GM23338 (cell line): ENCODE data around the gene SMIM45.

ENCODE experiments used
- ATAC-seq: fragments of 200-7000 bp; cut with Tn5 transposase; 3 replicates; pipeline ENCODE4 v1.9.1; 2020
- DNase-seq: peaks from one replicate; pipeline ENCODE4 v3.0.0-alpha.2; 2015; ENCODE audit warnings: low spot score
- H2AFZ ChIP-seq: fragments of 200-600 bp; sonication (generic); 2 replicates; pipeline ENCODE4 v1.8.0; 2016; ENCODE audit warnings: antibody characterized with exemption, mild to moderate bottlenecking, moderate library complexity
- H3F3A ChIP-seq: fragments of 200-600 bp; sonication (generic); replicated peaks from 2 replicates; pipeline ENCODE4 v1.8.0; 2017; ENCODE audit warnings: antibody characterized with exemption, mixed run types, low read depth
- H3K27ac ChIP-seq: fragments of 200-600 bp; sonication (generic); 2 replicates; pipeline ENCODE4 v1.6.1; 2016; ENCODE audit warnings: low read depth
- H3K27me3 ChIP-seq: fragments of 200-600 bp; sonication (generic); 2 replicates; pipeline ENCODE4 v1.8.0; 2016; ENCODE audit warnings: mild to moderate bottlenecking, mixed run types, moderate library complexity; ENCODE audit not compliant: insufficient read depth
- H3K36me3 ChIP-seq: fragments of 200-600 bp; sonication (generic); 2 replicates; pipeline ENCODE4 v1.8.0; 2016; ENCODE audit warnings: mild to moderate bottlenecking; ENCODE audit not compliant: insufficient read depth
- H3K4me1 ChIP-seq: fragments of 200-600 bp; sonication (generic); 2 replicates; pipeline ENCODE4 v1.8.0; 2016; ENCODE audit warnings: mild to moderate bottlenecking, moderate library complexity; ENCODE audit not compliant: insufficient read depth
- H3K4me2 ChIP-seq: fragments of 200-600 bp; sonication (generic); 2 replicates; pipeline ENCODE4 v1.7.1; 2017; ENCODE audit warnings: mixed run types
- H3K4me3 ChIP-seq: fragments of 200-600 bp; sonication (generic); 2 replicates; pipeline ENCODE4 v1.6.1; 2016; ENCODE audit warnings: mixed run types
- H3K79me2 ChIP-seq: fragments of 200-600 bp; sonication (generic); replicated peaks from 2 replicates; pipeline ENCODE4 v1.8.0; 2017; ENCODE audit warnings: mild to moderate bottlenecking; ENCODE audit not compliant: insufficient read depth
- H3K9me2 ChIP-seq: fragments of 200-600 bp; sonication (generic); 2 replicates; pipeline ENCODE4 v1.8.0; 2017; ENCODE audit not compliant: insufficient read depth
- H4K20me1 ChIP-seq: fragments of 200-600 bp; sonication (generic); replicated peaks from 2 replicates; pipeline ENCODE4 v1.8.0; 2017; ENCODE audit warnings: mild to moderate bottlenecking; ENCODE audit not compliant: insufficient read depth
- H3K27ac Mint-ChIP-seq: 2 replicates; pipeline ENCODE4 v1.8.0; 2020; ENCODE audit warnings: inconsistent platforms, mild to moderate bottlenecking, moderate library complexity, mixed read lengths
- H3K27me3 Mint-ChIP-seq: 3 replicates; pipeline ENCODE4 v1.8.0; 2022; ENCODE audit warnings: low read depth, mild to moderate bottlenecking, moderate library complexity, mixed read lengths, inconsistent platforms; ENCODE audit not compliant: insufficient read depth, poor library complexity
- H3K36me3 Mint-ChIP-seq: 3 replicates; pipeline ENCODE4 v1.8.0; 2021; ENCODE audit warnings: low read depth, mild to moderate bottlenecking, inconsistent platforms, moderate library complexity, mixed read lengths
- H3K4me1 Mint-ChIP-seq: 3 replicates; pipeline ENCODE4 v1.8.0; 2020; ENCODE audit warnings: mild to moderate bottlenecking, inconsistent platforms, mixed read lengths
- H3K4me3 Mint-ChIP-seq: 3 replicates; pipeline ENCODE4 v1.8.0; 2021; ENCODE audit warnings: moderate library complexity, mild to moderate bottlenecking, inconsistent platforms, mixed read lengths
- H3K9me3 Mint-ChIP-seq: 3 replicates; pipeline ENCODE4 v1.8.0; 2020; ENCODE audit warnings: moderate library complexity, mild to moderate bottlenecking, inconsistent platforms, mixed read lengths
- EZH2 ChIP-seq: fragments of 200-600 bp; sonication (generic); IDR thresholded peaks from one replicate; pipeline ENCODE4 v1.8.0; 2017; ENCODE audit warnings: antibody characterized with exemption, mild to moderate bottlenecking, low read depth; ENCODE audit not compliant: unreplicated experiment
- EZH2phosphoT487 ChIP-seq: fragments of 200-600 bp; sonication (generic); IDR thresholded peaks from one replicate; pipeline ENCODE4 v1.8.1; 2018; ENCODE audit warnings: antibody characterized with exemption; ENCODE audit not compliant: unreplicated experiment
- ZNF114 ChIP-seq: fragments of 250-450 bp; sonication (Bioruptor Pico); IDR thresholded peaks from 2 replicates; pipeline ENCODE4 v1.5.0; 2020; ENCODE audit warnings: mild to moderate bottlenecking, moderate library complexity
- TF ChIP-seq, protein P1 (sequence below): IDR thresholded peaks from one replicate; pipeline ENCODE4 v1.6.1; 2018; ENCODE audit warnings: antibody characterized with exemption; ENCODE audit not compliant: unreplicated experiment

The SMIM45 gene

DNA sequence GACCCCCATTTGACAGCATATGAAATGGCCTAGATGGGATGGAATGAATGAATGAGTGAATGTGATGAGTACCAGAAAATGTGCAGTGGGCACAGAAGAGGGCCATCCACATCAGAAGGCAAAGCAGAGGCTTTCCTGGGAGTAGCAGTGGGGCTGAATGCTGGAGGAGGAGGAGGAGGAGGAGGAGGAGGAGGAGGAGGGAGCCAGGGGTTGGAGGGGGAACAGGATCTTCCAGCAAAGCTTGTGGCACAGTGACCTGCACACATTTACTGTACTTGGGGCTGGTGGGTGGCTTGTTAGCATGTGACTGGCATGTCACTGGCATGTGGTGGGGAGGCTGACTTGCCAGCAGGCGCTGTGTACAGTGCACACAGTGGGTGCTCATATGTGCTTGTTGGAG lies 26.8 kb downstream of the SMIM45 start:
- Histone ChIP-seq H3K27me3 (peaks cover 34% of the 10 kb centered on the region), H3K36me3 (no peaks in the 10 kb centered on the region), H3K4me1 (peaks cover 15% of the 10 kb centered on the region), H3K27ac (no peak overlapping the region), H3K79me2 (no peaks in the 10 kb centered on the region), H4K20me1 (no peaks in the 10 kb centered on the region; the same call in 1 of the 2 replicates), H3K4me3 (no peak overlapping the region), H3K4me2 (no peak overlapping the region; the same call in 1 of the 2 replicates), H3K9me2 (no peaks in the 10 kb centered on the region), H2AFZ (no peak overlapping the region), H3F3A (0 out of 2 replicates have a peak, but pooled peaks cover 4% of the 10 kb centered on the region)
- Mint-ChIP-seq H3K27ac (no peak overlapping the region), H3K36me3 (peaks cover 2% of the 10 kb centered on the region; the same call in 1 of the 3 replicates), H3K9me3 (no peaks in the 10 kb centered on the region), H3K4me3 (no peak overlapping the region), H3K27me3 (peaks cover 30% of the 10 kb centered on the region), H3K4me1 (peaks cover 17% of the 10 kb centered on the region)
- DNase-seq (no peak), ATAC-seq (no peak)
- TF ChIP-seq, protein P1, sequence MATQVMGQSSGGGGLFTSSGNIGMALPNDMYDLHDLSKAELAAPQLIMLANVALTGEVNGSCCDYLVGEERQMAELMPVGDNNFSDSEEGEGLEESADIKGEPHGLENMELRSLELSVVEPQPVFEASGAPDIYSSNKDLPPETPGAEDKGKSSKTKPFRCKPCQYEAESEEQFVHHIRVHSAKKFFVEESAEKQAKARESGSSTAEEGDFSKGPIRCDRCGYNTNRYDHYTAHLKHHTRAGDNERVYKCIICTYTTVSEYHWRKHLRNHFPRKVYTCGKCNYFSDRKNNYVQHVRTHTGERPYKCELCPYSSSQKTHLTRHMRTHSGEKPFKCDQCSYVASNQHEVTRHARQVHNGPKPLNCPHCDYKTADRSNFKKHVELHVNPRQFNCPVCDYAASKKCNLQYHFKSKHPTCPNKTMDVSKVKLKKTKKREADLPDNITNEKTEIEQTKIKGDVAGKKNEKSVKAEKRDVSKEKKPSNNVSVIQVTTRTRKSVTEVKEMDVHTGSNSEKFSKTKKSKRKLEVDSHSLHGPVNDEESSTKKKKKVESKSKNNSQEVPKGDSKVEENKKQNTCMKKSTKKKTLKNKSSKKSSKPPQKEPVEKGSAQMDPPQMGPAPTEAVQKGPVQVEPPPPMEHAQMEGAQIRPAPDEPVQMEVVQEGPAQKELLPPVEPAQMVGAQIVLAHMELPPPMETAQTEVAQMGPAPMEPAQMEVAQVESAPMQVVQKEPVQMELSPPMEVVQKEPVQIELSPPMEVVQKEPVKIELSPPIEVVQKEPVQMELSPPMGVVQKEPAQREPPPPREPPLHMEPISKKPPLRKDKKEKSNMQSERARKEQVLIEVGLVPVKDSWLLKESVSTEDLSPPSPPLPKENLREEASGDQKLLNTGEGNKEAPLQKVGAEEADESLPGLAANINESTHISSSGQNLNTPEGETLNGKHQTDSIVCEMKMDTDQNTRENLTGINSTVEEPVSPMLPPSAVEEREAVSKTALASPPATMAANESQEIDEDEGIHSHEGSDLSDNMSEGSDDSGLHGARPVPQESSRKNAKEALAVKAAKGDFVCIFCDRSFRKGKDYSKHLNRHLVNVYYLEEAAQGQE, result no peak
- TF ChIP-seq EZH2phosphoT487, result no peak

DNA sequence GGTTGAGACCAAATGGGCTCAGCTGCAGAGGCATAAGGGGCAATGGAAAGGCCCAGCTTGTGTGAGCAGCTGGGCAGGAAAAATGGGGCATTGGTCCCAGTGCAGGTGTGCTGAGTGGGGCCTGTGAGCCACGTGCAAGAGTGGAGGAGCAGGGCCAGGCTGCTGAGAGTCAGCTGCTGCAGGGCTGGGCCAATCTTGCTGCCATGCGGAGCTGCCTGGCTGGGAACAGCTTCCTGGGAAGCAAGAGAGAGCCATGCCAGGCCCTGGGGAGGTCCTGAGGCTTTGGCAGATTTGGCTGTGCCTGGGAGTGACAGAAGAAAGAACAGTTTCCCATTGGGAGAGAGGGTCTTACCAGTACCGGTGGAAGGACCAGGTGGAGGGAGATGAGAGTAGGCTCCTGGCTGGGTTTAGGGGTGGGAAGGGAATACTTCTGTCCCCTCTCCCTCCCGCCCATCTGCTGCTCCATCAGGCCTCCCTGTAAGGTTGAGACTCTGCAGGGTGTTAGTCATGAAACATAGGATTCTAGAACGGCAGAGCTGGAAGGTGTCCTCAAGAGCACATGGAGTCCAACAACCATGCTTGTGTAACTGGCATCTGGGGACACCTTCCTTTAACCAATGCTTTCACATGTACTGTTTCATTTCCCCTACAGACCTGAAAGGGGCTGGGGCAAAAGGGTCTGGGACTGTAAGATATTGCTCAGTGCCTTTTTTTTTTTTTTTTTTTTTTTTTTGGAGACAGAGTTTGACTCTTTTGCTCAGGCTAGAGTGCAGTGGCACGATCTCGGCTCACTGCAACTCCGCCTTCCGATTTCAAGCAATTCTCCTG lies 27.7 kb downstream of the SMIM45 start:
- H3K4me1 Mint-ChIP-seq, result peaks cover 17% of the 10 kb centered on the region
- Histone ChIP-seq H3K4me3 (no peak overlapping the region), H3K27ac (no peak overlapping the region), H2AFZ (no peak overlapping the region), H3F3A (0 out of 2 replicates have a peak, but pooled peaks cover 4% of the 10 kb centered on the region), H3K79me2 (no peaks in the 10 kb centered on the region), H3K27me3 (peaks cover 25% of the 10 kb centered on the region), H3K36me3 (no peaks in the 10 kb centered on the region), H3K9me2 (no peaks in the 10 kb centered on the region), H4K20me1 (no peaks in the 10 kb centered on the region; the same call in 1 of the 2 replicates), H3K4me1 (peaks cover 15% of the 10 kb centered on the region), H3K4me2 (no peak overlapping the region)
- ATAC-seq, result no peak
- H3K4me3 Mint-ChIP-seq, result no peak overlapping the region
- TF ChIP-seq, protein P1, result no peak
- TF ChIP-seq ZNF114 (CRISPR knock-in tag) (no peak), EZH2 (no peak)
- no peaks in the 10 kb centered on the region for H3K9me3 Mint-ChIP-seq
- no peak overlapping the region for H3K27ac Mint-ChIP-seq
- H3K27me3 Mint-ChIP-seq, result peaks cover 26% of the 10 kb centered on the region
- H3K36me3 Mint-ChIP-seq, result peaks cover 2% of the 10 kb centered on the region; the same call in 1 of the 3 replicates
- no peak for DNase-seq
